NAMALWA (cell line): Measurements from ENCODE around the gene CRYZ.
"Not testable (repeated sequence)": the region's sequence is repeated elsewhere in the genome, so short reads cannot be mapped to it uniquely, and the experiment has no call there.

Source experiments
- DNase-seq: peaks from one replicate; pipeline ENCODE4 v3.0.0-alpha.2; 2015; ENCODE audit warnings: low spot score

CRYZ gene

GRCh38 chr1:74732960-74733603, at the start of gene CRYZ, which contains the start of gene TYW3:
CRYZ (minus strand) TSS chr1:74733050; CDS start chr1:74724821, 8,229 bp downstream.
TYW3 (plus strand) TSS chr1:74733152; CDS start chr1:74733245, 93 bp downstream.
- DNase-seq = peak; percentile 89

GRCh38 chr1:74780594-74780993, 47.7 kb upstream of the CRYZ start:
- no peak for DNase-seq

GRCh38 chr1:74779750-74780149, 46.9 kb upstream of the CRYZ start:
- DNase-seq = no peak

- DNase-seq = no peak
Observed at GRCh38 chr1:74777525-74777924, 44.7 kb upstream of the CRYZ start.

- DNase-seq = no peak
Observed at GRCh38 chr1:74775735-74776134, 42.9 kb upstream of the CRYZ start.

- no peak for DNase-seq
Observed at GRCh38 chr1:74773582-74773981, 40.7 kb upstream of the CRYZ start.

- no peak for DNase-seq
Observed at GRCh38 chr1:74772945-74773344, 40.1 kb upstream of the CRYZ start.

- DNase-seq = peak; percentile 73
Observed at GRCh38 chr1:74771913-74772515, 39.2 kb upstream of the CRYZ start.

- DNase-seq = peak; percentile 30
Observed at GRCh38 chr1:74767490-74767889, 34.6 kb upstream of the CRYZ start.

- DNase-seq = no peak
Observed at GRCh38 chr1:74766579-74766978, 33.7 kb upstream of the CRYZ start.

GRCh38 chr1:74763807-74764206, 31.0 kb upstream of the CRYZ start:
- DNase-seq = no peak

GRCh38 chr1:74756650-74757049, 23.8 kb upstream of the CRYZ start:
- not testable (repeated sequence) for DNase-seq

GRCh38 chr1:74755475-74755874, 22.6 kb upstream of the CRYZ start:
- DNase-seq = no peak

GRCh38 chr1:74753104-74753503, 20.3 kb upstream of the CRYZ start:
- no peak for DNase-seq

GRCh38 chr1:74748960-74749359, 16.1 kb upstream of the CRYZ start:
- no peak for DNase-seq

GRCh38 chr1:74745247-74745646, 12.4 kb upstream of the CRYZ start:
- not testable (repeated sequence) for DNase-seq

GRCh38 chr1:74740307-74740980, 7.6 kb upstream of the CRYZ start:
- DNase-seq = peak; percentile 9

- no peak for DNase-seq
Observed at GRCh38 chr1:74737333-74737732, 4.5 kb upstream of the CRYZ start.

GRCh38 chr1:74733604-74734484, 994 bp upstream of the CRYZ start:
- peak; percentile 90 for DNase-seq

GRCh38 chr1:74732071-74732946, 541 bp downstream of the CRYZ start:
- peak; percentile 24 for DNase-seq

- DNase-seq = peak; percentile 6
Observed at GRCh38 chr1:74731399-74732052, 1.3 kb downstream of the CRYZ start.
